Superior temporal gyrus (tissue), 1 donor: ENCODE results near the gene INF2.

Experiments
- DNase-seq: peaks from one replicate; pipeline ENCODE4 v3.0.0-alpha.2; 2016; ENCODE audit errors: extremely low spot score

INF2 gene

DNA sequence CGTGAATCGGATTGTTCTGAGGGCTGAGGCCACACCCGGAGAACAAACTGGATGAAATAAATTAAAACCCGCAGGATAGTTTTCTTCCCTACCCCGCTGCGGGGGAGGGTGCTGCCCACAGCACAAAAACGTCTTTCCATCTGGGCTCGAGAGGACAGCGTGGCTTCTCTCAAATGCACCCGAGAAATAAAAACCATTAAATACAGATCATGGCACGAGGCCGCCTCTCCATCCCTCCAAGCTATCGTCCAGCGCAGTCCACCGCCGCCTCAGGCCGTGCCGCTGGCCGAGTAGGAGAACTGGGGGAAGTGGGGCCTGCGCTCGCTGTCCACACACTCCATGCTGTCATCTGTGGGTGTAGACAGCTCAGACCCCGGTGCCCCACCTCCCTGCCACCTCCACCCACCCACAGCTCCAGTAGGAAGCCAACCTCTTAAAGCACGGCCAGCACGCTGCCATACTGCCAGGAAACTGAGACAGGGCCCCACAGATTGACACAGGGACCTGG is 80.7 kb downstream of the INF2 start:
- DNase-seq, result no peak

DNA sequence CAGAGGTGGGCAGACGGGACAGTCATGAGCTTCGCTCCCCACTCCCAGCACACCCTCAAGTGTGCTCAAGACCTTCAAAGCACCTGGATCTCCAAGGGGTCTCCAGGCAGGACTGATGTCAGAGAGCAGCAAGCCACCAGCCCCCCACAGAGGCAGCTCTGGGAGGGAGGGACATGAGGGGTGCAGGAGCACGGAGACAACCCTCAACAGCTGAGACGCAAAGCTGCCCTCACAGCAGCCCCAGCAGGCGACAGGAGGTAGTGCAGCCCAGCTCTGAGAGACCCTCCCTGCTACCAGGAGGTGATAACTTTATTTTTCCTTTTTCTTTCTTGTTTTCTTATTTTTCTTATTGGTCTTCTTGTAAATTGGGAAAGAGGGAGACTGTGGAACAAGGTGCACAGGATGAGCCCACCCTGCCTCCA is 81.4 kb downstream of the INF2 start:
- no peak for DNase-seq

DNA sequence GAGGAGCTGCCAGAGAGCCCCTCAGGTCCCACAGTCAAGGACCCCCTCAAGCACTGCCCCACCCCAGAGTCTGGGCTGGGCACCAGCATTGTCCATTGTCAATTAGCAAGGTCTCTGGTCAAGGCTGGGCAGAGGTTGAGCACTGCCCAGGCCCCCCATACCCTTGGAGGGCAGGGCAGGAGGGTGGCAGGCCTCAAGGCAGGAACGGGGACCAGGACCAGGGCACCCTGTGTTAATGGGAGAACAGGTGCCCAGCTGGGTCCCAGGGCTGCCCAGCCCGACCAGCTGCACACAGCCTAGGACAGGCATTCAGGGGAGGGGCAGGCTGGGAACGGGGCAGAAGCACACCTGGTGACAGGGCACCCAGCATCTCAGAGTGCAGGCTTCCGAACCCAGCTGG is 82.0 kb downstream of the INF2 start:
- no peak for DNase-seq
